K562 (cell line): ENCODE data around the gene DUSP9. TPM values are rescaled to one million over a fixed set of nuclear protein-coding genes. Genes with fewer than 3 reads are reported as not detected.

Source experiments
- CCNT2 ChIP-seq: IDR thresholded peaks from 2 replicates; pipeline ENCODE4 v1.6.1; 2011; ENCODE audit warnings: borderline replicate concordance, low read depth, mild to moderate bottlenecking, moderate library complexity, mixed read lengths, low read length; ENCODE audit not compliant: insufficient read length; ENCODE audit errors: extremely low read depth
- CHD1 ChIP-seq: fragments of 200-600 bp; sonication (generic); IDR thresholded peaks from one replicate; pipeline ENCODE4 v1.6.1; 2012; ENCODE audit warnings: mild to moderate bottlenecking, moderate library complexity, low read length, inconsistent platforms
- DPF2 ChIP-seq: fragments of 450-650 bp; IDR thresholded peaks from 2 replicates; pipeline ENCODE4 v1.6.1; 2016
- EGR1 ChIP-seq: fragments of 450-650 bp; conservative IDR thresholded peaks from 2 replicates; pipeline ENCODE4 v1.6.1; 2017; ENCODE audit warnings: mild to moderate bottlenecking
- EP300 ChIP-seq: IDR thresholded peaks from 2 replicates; pipeline ENCODE4 v1.6.1; 2012; ENCODE audit warnings: low read length, improper control_type of control experiment
- KDM2B ChIP-seq: fragments of 250-450 bp; sonication (Bioruptor Pico); IDR thresholded peaks from 2 replicates; pipeline ENCODE4 v1.8.0; 2021; ENCODE audit warnings: mild to moderate bottlenecking, moderate library complexity
- RBFOX2 ChIP-seq: fragments of 200-400 bp; formaldehyde crosslinking; IDR thresholded peaks from 2 replicates; pipeline ENCODE4 v1.6.1; 2017; ENCODE audit warnings: low read depth, mild to moderate bottlenecking, low read length, moderate library complexity
- RBM22 ChIP-seq: fragments of 200-400 bp; formaldehyde crosslinking; IDR thresholded peaks from 2 replicates; pipeline ENCODE4 v1.6.1; 2018; ENCODE audit warnings: low read length, low read depth; ENCODE audit not compliant: poor library complexity, severe bottlenecking
- RCOR1 ChIP-seq, 2 experiments: IDR thresholded peaks; 2 replicates each; pipeline ENCODE4 v1.6.1; 2012; ENCODE audit warnings: low read depth in 2 of 2, low read length in 2 of 2, borderline replicate concordance in 1 of 2, improper control_type of control experiment in 1 of 2
- TEAD4 ChIP-seq, 2 experiments: sonication (generic) in 1 of 2; formaldehyde crosslinking in 1 of 2; IDR thresholded peaks; 2 replicates each; pipeline versions ENCODE4 v1.6.1 to v1.8.0; 2012 to 2022; ENCODE audit warnings: borderline replicate concordance in 1 of 2, inconsistent platforms in 1 of 2, low read length in 1 of 2, mild to moderate bottlenecking in 1 of 2, missing genetic modification reagents in 1 of 2
- polyA plus RNA-seq, 8 experiments: library from polyadenylated mRNA; depleted of rRNA in 4 of 8; stranded (reverse) in 5 of 8; unstranded in 3 of 8; fragments of >200 nt; fragmentation: Nextera tagmentation in 2 of 8; fragmentation: Illumina TruSeq in 1 of 8; extraction: Ambion mirVana in 2 of 8; extraction: Trizol in 1 of 8; gene quantifications; 2 replicates each; pipeline versions ENCODE4 v1.2.1 to v1.2.3, GENCODE V29; 2011 to 2014; ENCODE audit warnings: inconsistent platforms in 1 of 8, missing spikeins in 1 of 8
- total RNA-seq, 7 experiments: library from RNA; depleted of rRNA in 6 of 7; stranded (reverse); fragments of >200 nt in 6 of 7; fragmentation: Illumina TruSeq in 2 of 7; extraction: Trizol in 2 of 7; gene quantifications; 2 replicates each; pipeline versions ENCODE4 v1.2.1 to v1.2.3, GENCODE V29; 2011 to 2021; ENCODE audit warnings: low replicate concordance in 1 of 7
- TF ChIP-seq, protein P1 (sequence below): sonication (generic); formaldehyde crosslinking; IDR thresholded peaks from 2 replicates; pipeline ENCODE4 v1.8.0; 2022; ENCODE audit warnings: missing genetic modification reagents, mild to moderate bottlenecking, moderate library complexity, borderline replicate concordance
- TF ChIP-seq, protein P2 (sequence below): sonication (generic); formaldehyde crosslinking; IDR thresholded peaks from 2 replicates; pipeline ENCODE4 v1.8.1; 2023; ENCODE audit warnings: mild to moderate bottlenecking, missing genetic modification reagents
- TF ChIP-seq, protein P3 (sequence below): sonication (generic); formaldehyde crosslinking; IDR thresholded peaks from 2 replicates; pipeline ENCODE4 v1.9.0; 2022; ENCODE audit warnings: mild to moderate bottlenecking, missing genetic modification reagents
- TF ChIP-seq, protein P4 (sequence below), 2 experiments: fragments of 450-650 bp; formaldehyde crosslinking in 1 of 2; IDR thresholded peaks; 2 replicates each; pipeline versions ENCODE4 v1.4.0 to v1.6.1; 2014 to 2020; ENCODE audit warnings: mild to moderate bottlenecking in 2 of 2, borderline replicate concordance in 1 of 2, low read depth in 1 of 2

DUSP9 gene
- total and polyA plus RNA-seq, 9 of the 15 experiments (the other 6 are each of a cell fraction or from before 2014, with no cell fraction given), result 0.11 to 14.1 (median 5.5) TPM

DNA sequence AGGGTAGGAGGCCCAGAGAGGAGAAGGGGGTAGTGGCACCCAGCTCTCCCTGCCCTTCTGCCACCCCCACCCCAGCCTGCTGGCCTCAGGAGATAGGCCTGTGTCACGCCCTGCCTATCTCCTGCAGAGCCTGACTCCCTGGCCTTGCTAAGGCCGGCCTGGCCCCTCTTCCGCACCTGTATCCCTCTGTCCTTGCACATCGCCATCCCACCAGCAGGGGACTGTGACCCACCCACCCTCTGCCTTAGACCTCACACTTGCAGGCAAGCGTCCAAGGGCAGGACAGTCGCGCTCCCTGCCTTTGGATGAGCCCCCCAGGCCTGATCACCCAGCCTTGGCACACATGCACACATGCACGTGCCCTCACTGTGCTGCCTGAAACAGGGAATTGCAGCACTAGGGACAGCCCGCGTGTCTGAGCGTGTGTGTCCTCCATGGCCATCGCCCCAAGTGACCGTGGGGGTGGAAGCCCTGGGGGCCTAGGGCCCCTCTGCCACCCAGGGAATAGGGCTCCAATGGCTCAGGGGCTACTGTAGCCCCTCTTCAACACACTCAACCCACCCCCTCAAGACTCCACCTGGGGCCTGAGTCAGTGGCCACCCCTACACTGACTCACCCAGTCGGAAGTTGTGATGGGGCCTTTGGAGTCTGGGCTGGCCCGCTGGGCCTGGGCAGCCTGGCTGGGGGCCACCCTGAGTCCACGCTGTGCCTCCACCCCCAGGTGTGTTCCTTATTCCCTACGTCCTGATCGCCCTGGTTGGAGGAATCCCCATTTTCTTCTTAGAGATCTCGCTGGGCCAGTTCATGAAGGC, 42.9 kb downstream of the DUSP9 start (continued):
- TF ChIP-seq CHD1, result peak; percentile 67
- TF ChIP-seq, protein P1, sequence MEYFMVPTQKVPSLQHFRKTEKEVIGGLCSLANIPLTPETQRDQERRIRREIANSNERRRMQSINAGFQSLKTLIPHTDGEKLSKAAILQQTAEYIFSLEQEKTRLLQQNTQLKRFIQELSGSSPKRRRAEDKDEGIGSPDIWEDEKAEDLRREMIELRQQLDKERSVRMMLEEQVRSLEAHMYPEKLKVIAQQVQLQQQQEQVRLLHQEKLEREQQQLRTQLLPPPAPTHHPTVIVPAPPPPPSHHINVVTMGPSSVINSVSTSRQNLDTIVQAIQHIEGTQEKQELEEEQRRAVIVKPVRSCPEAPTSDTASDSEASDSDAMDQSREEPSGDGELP (CRISPR knock-in tag), result peak; percentile 61; the same call in 1 of the 2 replicates
- TF ChIP-seq EGR1, result 0 out of 2 replicates have a peak, but pooled peaks have one; percentile 4
- TF ChIP-seq TEAD4 (IDR thresholded peaks at IDR 0.05; ENCODE audit: low read length), result peak; percentile 38; the same call in 1 of the 2 replicates
- TF ChIP-seq TEAD4 (CRISPR knock-in tag; IDR thresholded peaks at IDR 0.05; ENCODE audit: borderline replicate concordance), result no peak
- TF ChIP-seq, protein P2, sequence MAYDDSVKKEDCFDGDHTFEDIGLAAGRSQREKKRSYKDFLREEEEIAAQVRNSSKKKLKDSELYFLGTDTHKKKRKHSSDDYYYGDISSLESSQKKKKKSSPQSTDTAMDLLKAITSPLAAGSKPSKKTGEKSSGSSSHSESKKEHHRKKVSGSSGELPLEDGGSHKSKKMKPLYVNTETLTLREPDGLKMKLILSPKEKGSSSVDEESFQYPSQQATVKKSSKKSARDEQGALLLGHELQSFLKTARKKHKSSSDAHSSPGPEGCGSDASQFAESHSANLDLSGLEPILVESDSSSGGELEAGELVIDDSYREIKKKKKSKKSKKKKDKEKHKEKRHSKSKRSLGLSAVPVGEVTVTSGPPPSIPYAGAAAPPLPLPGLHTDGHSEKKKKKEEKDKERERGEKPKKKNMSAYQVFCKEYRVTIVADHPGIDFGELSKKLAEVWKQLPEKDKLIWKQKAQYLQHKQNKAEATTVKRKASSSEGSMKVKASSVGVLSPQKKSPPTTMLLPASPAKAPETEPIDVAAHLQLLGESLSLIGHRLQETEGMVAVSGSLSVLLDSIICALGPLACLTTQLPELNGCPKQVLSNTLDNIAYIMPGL (CRISPR knock-in tag), result peak; percentile 40; the same call in 1 of the 2 replicates
- TF ChIP-seq KDM2B (CRISPR knock-in tag), result no peak
- TF ChIP-seq DPF2, result no peak
- 0 out of 4 replicates have a peak, but pooled peaks of 1 of the 2 experiments have one; percentile 15 for TF ChIP-seq RCOR1 (IDR thresholded peaks at IDR 0.05; ENCODE audit: borderline replicate concordance in 1 of 2, low read depth in 2 of 2, low read length in 2 of 2)
- TF ChIP-seq, protein P3, sequence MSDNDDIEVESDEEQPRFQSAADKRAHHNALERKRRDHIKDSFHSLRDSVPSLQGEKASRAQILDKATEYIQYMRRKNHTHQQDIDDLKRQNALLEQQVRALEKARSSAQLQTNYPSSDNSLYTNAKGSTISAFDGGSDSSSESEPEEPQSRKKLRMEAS (CRISPR knock-in tag), result peak; percentile 53; the same call in 1 of the 2 replicates
- TF ChIP-seq EP300, result 0 out of 2 replicates have a peak, but pooled peaks have one; percentile 19
- TF ChIP-seq, protein P4, sequence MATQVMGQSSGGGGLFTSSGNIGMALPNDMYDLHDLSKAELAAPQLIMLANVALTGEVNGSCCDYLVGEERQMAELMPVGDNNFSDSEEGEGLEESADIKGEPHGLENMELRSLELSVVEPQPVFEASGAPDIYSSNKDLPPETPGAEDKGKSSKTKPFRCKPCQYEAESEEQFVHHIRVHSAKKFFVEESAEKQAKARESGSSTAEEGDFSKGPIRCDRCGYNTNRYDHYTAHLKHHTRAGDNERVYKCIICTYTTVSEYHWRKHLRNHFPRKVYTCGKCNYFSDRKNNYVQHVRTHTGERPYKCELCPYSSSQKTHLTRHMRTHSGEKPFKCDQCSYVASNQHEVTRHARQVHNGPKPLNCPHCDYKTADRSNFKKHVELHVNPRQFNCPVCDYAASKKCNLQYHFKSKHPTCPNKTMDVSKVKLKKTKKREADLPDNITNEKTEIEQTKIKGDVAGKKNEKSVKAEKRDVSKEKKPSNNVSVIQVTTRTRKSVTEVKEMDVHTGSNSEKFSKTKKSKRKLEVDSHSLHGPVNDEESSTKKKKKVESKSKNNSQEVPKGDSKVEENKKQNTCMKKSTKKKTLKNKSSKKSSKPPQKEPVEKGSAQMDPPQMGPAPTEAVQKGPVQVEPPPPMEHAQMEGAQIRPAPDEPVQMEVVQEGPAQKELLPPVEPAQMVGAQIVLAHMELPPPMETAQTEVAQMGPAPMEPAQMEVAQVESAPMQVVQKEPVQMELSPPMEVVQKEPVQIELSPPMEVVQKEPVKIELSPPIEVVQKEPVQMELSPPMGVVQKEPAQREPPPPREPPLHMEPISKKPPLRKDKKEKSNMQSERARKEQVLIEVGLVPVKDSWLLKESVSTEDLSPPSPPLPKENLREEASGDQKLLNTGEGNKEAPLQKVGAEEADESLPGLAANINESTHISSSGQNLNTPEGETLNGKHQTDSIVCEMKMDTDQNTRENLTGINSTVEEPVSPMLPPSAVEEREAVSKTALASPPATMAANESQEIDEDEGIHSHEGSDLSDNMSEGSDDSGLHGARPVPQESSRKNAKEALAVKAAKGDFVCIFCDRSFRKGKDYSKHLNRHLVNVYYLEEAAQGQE (IDR thresholded peaks at IDR 0.05; ENCODE audit: borderline replicate concordance), result no peak
- TF ChIP-seq, protein P4 (CRISPR knock-in tag; IDR thresholded peaks at IDR 0.05; ENCODE audit: low read depth), result no peak
- peak; percentile 73 for TF ChIP-seq RBFOX2
- TF ChIP-seq RBM22, result peak; percentile 74
- TF ChIP-seq CCNT2, result peak; percentile 46
